Upper lobe of left lung (tissue), 6 donors: ENCODE data around the gene ERC1. TPM values are rescaled to one million over a fixed set of nuclear protein-coding genes. Genes with fewer than 3 reads are reported as not detected.

Source experiments
- ATAC-seq, 2 donors: fragments of 200-7000 bp; cut with Tn5 transposase; one replicate each; pipeline ENCODE4 v1.9.1; 2022; ENCODE audit warnings: mild to moderate bottlenecking in 2 of 2, moderate library complexity in 2 of 2; ENCODE audit not compliant: low FRiP score in 2 of 2
- DNase-seq, 2 donors: peaks; one replicate each; pipeline ENCODE4 v3.0.0-alpha.2; 2019 to 2020
- H3K27ac ChIP-seq, 4 donors: fragments of 200-600 bp; sonication (generic); one replicate each; pipeline ENCODE4 v1.5.1; 2016 to 2019
- H3K27me3 ChIP-seq, 4 donors: fragments of 200-600 bp; sonication (generic); one replicate each; pipeline ENCODE4 v1.5.1; 2017 to 2019
- H3K36me3 ChIP-seq, 4 donors: fragments of 200-600 bp; sonication (generic); one replicate each; pipeline ENCODE4 v1.5.1; 2016 to 2019
- H3K4me1 ChIP-seq, 4 donors: fragments of 200-600 bp; sonication (generic); one replicate each; pipeline ENCODE4 v1.5.1; 2018 to 2019
- H3K4me3 ChIP-seq, 4 donors: fragments of 200-600 bp; sonication (generic); one replicate each; pipeline ENCODE4 v1.5.1; 2017 to 2019; ENCODE audit warnings: mild to moderate bottlenecking in 2 of 4, moderate library complexity in 1 of 4
- H3K9me3 ChIP-seq, 4 donors: fragments of 200-600 bp; sonication (generic); one replicate each; pipeline ENCODE4 v1.5.1; 2018 to 2019
- CTCF ChIP-seq, 6 experiments: fragments of 450-650 bp in 4 of 6; fragments of 200-600 bp in 2 of 6; sonication (generic) in 2 of 6; IDR thresholded peaks; one replicate each; pipeline ENCODE4 v1.5.1; 2016 to 2019; ENCODE audit warnings: antibody characterized with exemption in 6 of 6
- EP300 ChIP-seq, 4 donors: sonication (generic); formaldehyde crosslinking; IDR thresholded peaks; one replicate each; pipeline ENCODE4 v1.5.1; 2017; ENCODE audit warnings: antibody characterized with exemption in 4 of 4, control low read depth in 2 of 4
- POLR2A ChIP-seq, 4 donors: fragments of 450-650 bp; IDR thresholded peaks; one replicate each; pipeline ENCODE4 v1.5.1; 2016 to 2017; ENCODE audit warnings: antibody characterized with exemption in 4 of 4, mild to moderate bottlenecking in 2 of 4
- POLR2AphosphoS5 ChIP-seq, 2 donors: sonication (generic); formaldehyde crosslinking; IDR thresholded peaks; one replicate each; pipeline ENCODE4 v1.5.1; 2017; ENCODE audit warnings: antibody characterized with exemption in 2 of 2
- WGBS, 2 donors: methylation state at CpG; one replicate each; pipeline ENCODE4 v1.1.5; 2017 to 2018; 5-methylcytosine and 5-hydroxymethylcytosine counted together
- total RNA-seq, 6 donors: library from RNA; depleted of rRNA in 4 of 6; stranded (reverse); fragments of >200 nt in 4 of 6; gene quantifications; one replicate each; pipeline versions ENCODE4 v1.1.0 to v1.2.1, GENCODE V29; 2016 to 2021
- donor health status: DM: no; HTN: no; CAD: no; lungs with moderate emphysema.
- donor health status: DM: no; HTN: yes; CAD: no; lungs with severe emphysema.

Gene ERC1
- total RNA-seq, 6 donors from 2014 or later, result 37.7 to 158 (median 60.1) TPM

GRCh38 chr12:1373901-1374735 lies 383.1 kb downstream of the ERC1 start:
- Histone ChIP-seq H3K9me3 (no peaks in the 10 kb centered on the region), H3K4me3 (no peak overlapping the region), H3K4me1 (peaks cover 0 to 1% (median 0%) of the 10 kb centered on the region in 4 donors), H3K27me3 (no peaks in the 10 kb centered on the region), H3K27ac (no peak overlapping the region), H3K36me3 (peaks cover 0 to 23% (median 0%) of the 10 kb centered on the region in 4 donors)
- WGBS, 2 donors, result 73 to 88% methylated on average over 8 of the region's 8 CpGs
- DNase-seq (no peak), ATAC-seq (no peak)
- TF ChIP-seq EP300 (IDR thresholded peaks at IDR 0.05) (no peak), POLR2AphosphoS5 (IDR thresholded peaks at IDR 0.05) (no peak), POLR2A (IDR thresholded peaks at IDR 0.05) (no peak), CTCF (IDR thresholded peaks at IDR 0.05) (no peak)

GRCh38 chr12:1375323-1375722 lies 384.3 kb downstream of the ERC1 start:
- peak overlapping the region in 1 of 4 donors; percentile 12 for H3K27ac ChIP-seq
- H3K4me1 ChIP-seq, result no peaks in the 10 kb centered on the region
- TF ChIP-seq EP300 (IDR thresholded peaks at IDR 0.05) (no peak), CTCF (IDR thresholded peaks at IDR 0.05) (no peak)
- DNase-seq (no peak), ATAC-seq (no peak)
- no peaks in the 10 kb centered on the region for H3K9me3 ChIP-seq
- WGBS, 2 donors, result 86 to 90% methylated on average over 6 of the region's 6 CpGs
- peaks cover 0 to 23% (median 0%) of the 10 kb centered on the region in 4 donors for H3K36me3 ChIP-seq
- H3K27me3 ChIP-seq, result no peaks in the 10 kb centered on the region
- no peak overlapping the region for H3K4me3 ChIP-seq

- DNase-seq, result no peak
Observed at GRCh38 chr12:1377117-1377516, 386.1 kb downstream of the ERC1 start.

GRCh38 chr12:1377681-1378080 lies 386.7 kb downstream of the ERC1 start:
- WGBS, 2 donors, result 89 to 92% methylated on average over 3 of the region's 3 CpGs
- Histone ChIP-seq H3K4me1 (no peaks in the 10 kb centered on the region), H3K9me3 (no peaks in the 10 kb centered on the region), H3K27me3 (no peaks in the 10 kb centered on the region), H3K4me3 (no peak overlapping the region), H3K36me3 (peaks cover 0 to 14% (median 0%) of the 10 kb centered on the region in 4 donors), H3K27ac (no peak overlapping the region)
- no peak for ATAC-seq
- TF ChIP-seq CTCF (IDR thresholded peaks at IDR 0.05), result no peak
- no peak for TF ChIP-seq POLR2A (IDR thresholded peaks at IDR 0.05)
- TF ChIP-seq EP300 (IDR thresholded peaks at IDR 0.05), result no peak
- no peak for TF ChIP-seq POLR2AphosphoS5 (IDR thresholded peaks at IDR 0.05)
- no peak for DNase-seq

More at GRCh38 chr12:1377117-1377516, 386.1 kb downstream of the ERC1 start:
- no peak for ATAC-seq
- TF ChIP-seq EP300 (IDR thresholded peaks at IDR 0.05), result no peak
- no peak for TF ChIP-seq POLR2A (IDR thresholded peaks at IDR 0.05)
- TF ChIP-seq CTCF (IDR thresholded peaks at IDR 0.05), result no peak
- no peak for TF ChIP-seq POLR2AphosphoS5 (IDR thresholded peaks at IDR 0.05)
- H3K4me3 ChIP-seq, result no peak overlapping the region
- no peaks in the 10 kb centered on the region for H3K9me3 ChIP-seq
- peaks cover 0 to 17% (median 0%) of the 10 kb centered on the region in 4 donors for H3K36me3 ChIP-seq
- no peaks in the 10 kb centered on the region for H3K4me1 ChIP-seq
- no peaks in the 10 kb centered on the region for H3K27me3 ChIP-seq
- H3K27ac ChIP-seq, result no peak overlapping the region
- WGBS, 2 donors, result 95 to 96% methylated on average over 5 of the region's 5 CpGs
